Renal pelvis (tissue), 4 donors: ENCODE results near the gene KIF6. TPM values are rescaled to one million over a fixed set of nuclear protein-coding genes. Genes with fewer than 3 reads are reported as not detected.

Source experiments
- DNase-seq: peaks from one replicate; pipeline ENCODE4 v3.0.0-alpha.2; 2013
- polyA plus RNA-seq, 3 donors: library from polyadenylated mRNA; unstranded; fragments of 120-200 nt; gene quantifications; one replicate each; pipeline ENCODE4 v1.2.1, GENCODE V29; 2013; ENCODE audit not compliant: insufficient read length in 3 of 3

KIF6 gene
- polyA plus RNA-seq, 3 donors = 3.5 to 4.1 (median 3.9) TPM

- DNase-seq = peak; percentile 28
These were observed 336.4 kb downstream of the KIF6 start for GRCh38 chr6:39388606-39389483.

GRCh38 chr6:39387785-39388184, 337.4 kb downstream of the KIF6 start:
- no peak for DNase-seq

- no peak for DNase-seq
These were observed 338.7 kb downstream of the KIF6 start for GRCh38 chr6:39386487-39386886.

GRCh38 chr6:39381550-39382140, 343.6 kb downstream of the KIF6 start:
- no peak for DNase-seq

GRCh38 chr6:39380837-39381549, 344.2 kb downstream of the KIF6 start:
- no peak for DNase-seq

- no peak for DNase-seq
These were observed 346.2 kb downstream of the KIF6 start for GRCh38 chr6:39378960-39379425.

GRCh38 chr6:39378175-39378959, 346.8 kb downstream of the KIF6 start:
- DNase-seq = no peak

- DNase-seq = peak; percentile 82
These were observed 347.7 kb downstream of the KIF6 start for GRCh38 chr6:39377539-39377950.

GRCh38 chr6:39375405-39375804, 349.8 kb downstream of the KIF6 start:
- no peak for DNase-seq

GRCh38 chr6:39370390-39370789, 354.8 kb downstream of the KIF6 start:
- no peak for DNase-seq

- DNase-seq = no peak
These were observed 355.2 kb downstream of the KIF6 start for GRCh38 chr6:39369987-39370386.

GRCh38 chr6:39367700-39368099, 357.5 kb downstream of the KIF6 start:
- no peak for DNase-seq

- no peak for DNase-seq
These were observed 358.1 kb downstream of the KIF6 start for GRCh38 chr6:39366931-39367618.

GRCh38 chr6:39365281-39366074, 359.7 kb downstream of the KIF6 start:
- no peak for DNase-seq

GRCh38 chr6:39363280-39363679, 361.9 kb downstream of the KIF6 start:
- DNase-seq = no peak

GRCh38 chr6:39362487-39362865, 362.7 kb downstream of the KIF6 start:
- DNase-seq = no peak

- peak; percentile 78 for DNase-seq
These were observed 363.3 kb downstream of the KIF6 start for GRCh38 chr6:39361657-39362486.

GRCh38 chr6:39360378-39360777, 364.8 kb downstream of the KIF6 start:
- no peak for DNase-seq

GRCh38 chr6:39357998-39358686, 367.1 kb downstream of the KIF6 start:
- DNase-seq = peak; percentile 60
